Measurements from ENCODE around the gene ZKSCAN5. TPM values are rescaled to one million over a fixed set of nuclear protein-coding genes. Genes with fewer than 3 reads are reported as not detected.
A peak's percentile ranks its signal among the peaks of the same experiment; 100 is the strongest.

ZKSCAN5 gene
- total and polyA plus RNA-seq, 2 donors (not counting 1 experiment from before 2014, with no cell fraction given) = 3.1 to 10.9 TPM

- no peak for DNase-seq
- peak overlapping the region; percentile 77 to 80 for H3K27ac ChIP-seq (ENCODE audit: low read length in 2 of 2)
- Mint-ChIP-seq H3K27ac (peak overlapping the region; percentile 98), H3K9me3 (ENCODE audit: insufficient read depth) (no peaks in the 10 kb centered on the region), H3K4me3 (peak overlapping the region; percentile 96), H3K4me1 (peaks cover 36% of the 10 kb centered on the region), H3K27me3 (no peaks in the 10 kb centered on the region)
- peaks cover 20 to 27% of the 10 kb centered on the region in 2 donors for H3K4me1 ChIP-seq (ENCODE audit: control insufficient read depth in 2 of 2, insufficient read depth in 2 of 2, low read length in 2 of 2)
- H3K9ac ChIP-seq (ENCODE audit: low read length) = peak overlapping the region; percentile 79
- peaks cover 6% of the 10 kb centered on the region for H4K20me1 ChIP-seq (ENCODE audit: control insufficient read depth, insufficient read depth, low read length, poor library complexity, severe bottlenecking)
- peak overlapping the region; percentile 78 for H3K4me2 ChIP-seq (replicated peaks; ENCODE audit: low read depth, low read length, poor library complexity, severe bottlenecking)
- peaks cover 44% of the 10 kb centered on the region for H3K79me2 ChIP-seq (ENCODE audit: control insufficient read depth, insufficient read depth, low read length)
- POLR2A ChIA-PET = interaction anchor here (0.6 to 2.7 kb wide), 9 partner anchors 25 to 124 kb away, joined by 3 to 33 read pairs (median 4); partner anchors contain the start of genes BUD31, FAM200A, PDAP1 and ZNF655
- intact Hi-C loops (cut with micrococcal nuclease) = loop anchor here (1.0 to 10.0 kb wide), 6 partner anchors 32 to 581 kb away; partner anchors contain the start of genes ATP5MF, BUD31, COPS6 and PDAP1
- WGBS (ENCODE audit: insufficient coverage) = 10% methylated on average over 19 of the region's 19 CpGs
- no peaks in the 10 kb centered on the region for H3K36me3 ChIP-seq (replicated peaks in 1 of 2; ENCODE audit: control extremely low read depth in 1 of 2, control insufficient read depth in 1 of 2, extremely low read depth in 1 of 2, insufficient read depth in 2 of 2, low read length in 1 of 2)
- H2AFZ ChIP-seq (ENCODE audit: insufficient read depth, low read depth, low read length, poor library complexity, severe bottlenecking) = peak overlapping the region; percentile 91
- TF ChIP-seq, protein P1, sequence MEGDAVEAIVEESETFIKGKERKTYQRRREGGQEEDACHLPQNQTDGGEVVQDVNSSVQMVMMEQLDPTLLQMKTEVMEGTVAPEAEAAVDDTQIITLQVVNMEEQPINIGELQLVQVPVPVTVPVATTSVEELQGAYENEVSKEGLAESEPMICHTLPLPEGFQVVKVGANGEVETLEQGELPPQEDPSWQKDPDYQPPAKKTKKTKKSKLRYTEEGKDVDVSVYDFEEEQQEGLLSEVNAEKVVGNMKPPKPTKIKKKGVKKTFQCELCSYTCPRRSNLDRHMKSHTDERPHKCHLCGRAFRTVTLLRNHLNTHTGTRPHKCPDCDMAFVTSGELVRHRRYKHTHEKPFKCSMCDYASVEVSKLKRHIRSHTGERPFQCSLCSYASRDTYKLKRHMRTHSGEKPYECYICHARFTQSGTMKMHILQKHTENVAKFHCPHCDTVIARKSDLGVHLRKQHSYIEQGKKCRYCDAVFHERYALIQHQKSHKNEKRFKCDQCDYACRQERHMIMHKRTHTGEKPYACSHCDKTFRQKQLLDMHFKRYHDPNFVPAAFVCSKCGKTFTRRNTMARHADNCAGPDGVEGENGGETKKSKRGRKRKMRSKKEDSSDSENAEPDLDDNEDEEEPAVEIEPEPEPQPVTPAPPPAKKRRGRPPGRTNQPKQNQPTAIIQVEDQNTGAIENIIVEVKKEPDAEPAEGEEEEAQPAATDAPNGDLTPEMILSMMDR (IDR thresholded peaks at IDR 0.05) = no peak
- TF ChIP-seq EZH2 (IDR thresholded peaks at IDR 0.05; ENCODE audit: borderline replicate concordance, insufficient read depth, low read depth, low read length, poor library complexity, severe bottlenecking) = no peak
- no peak for ATAC-seq (ENCODE audit: low read depth)
- H3K27me3 ChIP-seq (replicated peaks in 1 of 4; ENCODE audit: control extremely low read depth in 1 of 4, control insufficient read depth in 3 of 4, insufficient read depth in 4 of 4, low read length in 3 of 4) = no peaks in the 10 kb centered on the region
- H3K4me3 ChIP-seq (ENCODE audit: control extremely low read depth in 1 of 5, extremely low read depth in 1 of 5, insufficient read depth in 1 of 5, low read depth in 2 of 5, low read length in 4 of 5) = peak overlapping the region; percentile 76 to 96 (median 93)
- no peaks in the 10 kb centered on the region for H3K9me3 ChIP-seq (ENCODE audit: control extremely low read depth in 1 of 3, control insufficient read depth in 2 of 3, insufficient read depth in 1 of 3, low read length in 2 of 3)
- CTCF ChIA-PET = interaction anchor here (0.6 to 1.5 kb wide), 5 partner anchors 45 to 139 kb away, joined by 3 to 4 read pairs (median 3); partner anchors contain the start of genes BUD31, FAM200A and ZSCAN25
These were observed 220 bp upstream of the ZKSCAN5 start for GRCh38 chr7:99504281-99504602.

- H2AFZ ChIP-seq (ENCODE audit: insufficient read depth, low read depth, low read length, poor library complexity, severe bottlenecking) = peak overlapping the region; percentile 91
- CTCF ChIA-PET = interaction anchor here (0.8 to 1.5 kb wide), 3 partner anchors 10 to 140 kb away, joined by 4 read pairs; partner anchors contain the start of gene FAM200A
- Mint-ChIP-seq H3K4me3 (peak overlapping the region; percentile 96), H3K4me1 (peaks cover 27% of the 10 kb centered on the region), H3K27me3 (no peaks in the 10 kb centered on the region), H3K9me3 (ENCODE audit: insufficient read depth) (no peaks in the 10 kb centered on the region), H3K27ac (peak overlapping the region; percentile 98)
- H3K9me3 ChIP-seq (ENCODE audit: control extremely low read depth in 1 of 3, control insufficient read depth in 2 of 3, insufficient read depth in 1 of 3, low read length in 2 of 3) = no peaks in the 10 kb centered on the region
- POLR2A ChIA-PET = interaction anchor here (0.8 to 2.7 kb wide), 5 partner anchors 47 to 1740 kb away, joined by 3 to 33 read pairs (median 5); partner anchors contain the start of genes ARPC1B, BUD31, FAM200A and FIS1
- TF ChIP-seq, protein P1 (IDR thresholded peaks at IDR 0.05) = no peak
- no peak for TF ChIP-seq EZH2 (IDR thresholded peaks at IDR 0.05; ENCODE audit: borderline replicate concordance, insufficient read depth, low read depth, low read length, poor library complexity, severe bottlenecking)
- peaks cover 40% of the 10 kb centered on the region for H3K79me2 ChIP-seq (ENCODE audit: control insufficient read depth, insufficient read depth, low read length)
- ATAC-seq (ENCODE audit: low read depth) (no peak), DNase-seq (no peak)
- H3K4me1 ChIP-seq (ENCODE audit: control insufficient read depth in 2 of 2, insufficient read depth in 2 of 2, low read length in 2 of 2) = peaks cover 20 to 27% of the 10 kb centered on the region in 2 donors
- H3K9ac ChIP-seq (ENCODE audit: low read length) = peak overlapping the region; percentile 79
- no peaks in the 10 kb centered on the region for H4K20me1 ChIP-seq (ENCODE audit: control insufficient read depth, insufficient read depth, low read length, poor library complexity, severe bottlenecking)
- WGBS (ENCODE audit: insufficient coverage) = 4% methylated on average over 9 of the region's 11 CpGs
- peak overlapping the region; percentile 78 for H3K4me2 ChIP-seq (replicated peaks; ENCODE audit: low read depth, low read length, poor library complexity, severe bottlenecking)
- no peaks in the 10 kb centered on the region for H3K27me3 ChIP-seq (replicated peaks in 1 of 4; ENCODE audit: control extremely low read depth in 1 of 4, control insufficient read depth in 3 of 4, insufficient read depth in 4 of 4, low read length in 3 of 4)
- peak overlapping the region; percentile 76 to 96 (median 93) for H3K4me3 ChIP-seq (ENCODE audit: control extremely low read depth in 1 of 5, extremely low read depth in 1 of 5, insufficient read depth in 1 of 5, low read depth in 2 of 5, low read length in 4 of 5)
- intact Hi-C loops (cut with micrococcal nuclease) = loop anchor here (1.0 to 10.0 kb wide), 4 partner anchors 47 to 580 kb away; partner anchors contain the start of genes COPS6, FAM200A, ZKSCAN1 and ZNF3
- H3K36me3 ChIP-seq (replicated peaks in 1 of 2; ENCODE audit: control extremely low read depth in 1 of 2, control insufficient read depth in 1 of 2, extremely low read depth in 1 of 2, insufficient read depth in 2 of 2, low read length in 1 of 2) = no peaks in the 10 kb centered on the region
- peak overlapping the region; percentile 77 to 80 for H3K27ac ChIP-seq (ENCODE audit: low read length in 2 of 2)
These were observed 831 bp downstream of the ZKSCAN5 start for GRCh38 chr7:99505324-99505662.

All from B cell (primary cell).